ENCODE data around the gene GLRX5. TPM values are rescaled to one million over a fixed set of nuclear protein-coding genes. Genes with fewer than 3 reads are reported as not detected.
"Not testable (repeated sequence)": the region's sequence is repeated elsewhere in the genome, so short reads cannot be mapped to it uniquely, and the experiment has no call there.

Gene GLRX5
- polyA plus RNA-seq, 3 donors: 61.0 to 72.2 (median 71.6) TPM

DNA sequence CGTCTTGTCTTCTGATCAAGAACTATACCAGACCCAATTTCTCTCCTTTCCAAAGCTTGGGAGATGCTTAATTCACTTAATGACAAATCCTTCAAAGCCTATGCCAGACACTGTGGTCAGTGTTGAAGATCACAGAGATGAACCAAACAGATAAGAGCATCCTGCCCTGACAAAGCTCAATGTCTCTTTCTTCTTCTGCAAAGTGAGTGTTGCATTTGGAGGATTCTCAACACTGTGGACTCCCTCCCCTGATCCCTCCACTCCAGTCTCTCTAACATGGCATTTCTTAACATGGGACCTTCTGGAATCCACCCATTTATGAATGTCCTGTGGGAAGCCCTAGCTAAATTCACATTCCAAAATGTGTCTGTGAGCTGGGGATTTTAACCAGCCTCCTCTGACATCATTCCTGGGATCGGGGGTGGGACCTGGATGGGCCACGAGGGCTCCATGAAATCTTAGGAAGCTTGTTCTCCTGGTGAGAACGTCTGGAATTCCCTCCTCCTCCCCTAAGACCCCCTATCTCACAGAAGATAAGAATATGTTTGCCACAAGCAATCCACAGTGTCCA lies 38.7 kb upstream of the GLRX5 start:
- no peak for DNase-seq

- peak; percentile 56 for DNase-seq
These were observed 38.1 kb upstream of the GLRX5 start for GRCh38 chr14:95496690-95497259.

DNA sequence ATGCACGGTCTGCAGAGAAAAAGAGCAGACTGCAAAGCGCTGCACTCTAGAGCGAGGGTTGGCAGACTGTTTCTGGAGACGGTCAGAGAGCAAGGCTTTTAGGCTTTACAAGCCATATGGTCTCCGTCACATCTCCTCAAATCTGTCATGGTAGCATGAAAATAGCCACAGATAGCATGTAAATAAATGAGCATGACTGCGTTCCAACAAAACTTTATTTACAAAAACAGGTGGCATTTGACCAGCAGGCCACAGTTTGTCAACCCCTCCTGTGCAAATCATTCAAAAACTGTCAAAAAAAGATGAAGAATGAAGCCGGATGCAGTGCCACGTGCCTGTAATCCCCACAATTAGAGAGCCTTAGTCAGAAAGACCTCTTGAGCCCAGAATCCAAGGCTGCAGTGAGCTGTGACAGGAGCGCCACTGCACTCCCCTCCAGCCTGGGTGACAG lies 37.3 kb upstream of the GLRX5 start:
- DNase-seq: no peak

- no peak for DNase-seq
These were observed 36.1 kb upstream of the GLRX5 start for GRCh38 chr14:95498622-95499353.

GRCh38 chr14:95499354-95499750 lies 35.5 kb upstream of the GLRX5 start:
- no peak for DNase-seq

GRCh38 chr14:95500201-95500681 lies 34.6 kb upstream of the GLRX5 start:
- DNase-seq: no peak

- DNase-seq: no peak
These were observed 34.0 kb upstream of the GLRX5 start for GRCh38 chr14:95500772-95501401.

DNA sequence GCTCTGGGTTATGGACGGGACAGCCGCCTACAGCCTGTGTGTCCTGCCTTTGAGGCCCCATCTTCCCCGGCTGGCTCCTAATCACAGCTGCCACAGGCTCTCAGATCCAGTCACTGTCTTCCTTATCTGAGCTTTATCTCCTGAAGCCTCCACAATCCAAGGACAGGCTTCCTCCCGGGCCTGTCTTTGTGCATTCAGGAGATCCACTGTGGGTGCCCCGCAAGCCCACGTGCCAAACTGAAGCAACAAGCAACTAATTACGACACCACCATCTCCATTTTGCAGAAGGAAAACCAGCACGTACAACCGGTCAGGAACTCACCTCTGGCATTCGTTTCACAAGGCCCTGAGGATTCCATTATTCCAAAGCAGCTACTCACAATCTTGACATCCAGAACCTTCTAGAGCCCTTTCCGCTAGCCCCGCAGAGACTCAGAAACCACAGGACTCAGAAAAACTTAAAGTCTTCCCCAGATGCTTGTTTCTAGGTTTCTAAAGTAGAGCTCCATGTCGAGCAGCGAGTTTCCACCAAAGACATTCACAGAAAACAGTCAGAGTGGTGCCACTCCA lies 32.4 kb upstream of the GLRX5 start:
- no peak for DNase-seq

DNA sequence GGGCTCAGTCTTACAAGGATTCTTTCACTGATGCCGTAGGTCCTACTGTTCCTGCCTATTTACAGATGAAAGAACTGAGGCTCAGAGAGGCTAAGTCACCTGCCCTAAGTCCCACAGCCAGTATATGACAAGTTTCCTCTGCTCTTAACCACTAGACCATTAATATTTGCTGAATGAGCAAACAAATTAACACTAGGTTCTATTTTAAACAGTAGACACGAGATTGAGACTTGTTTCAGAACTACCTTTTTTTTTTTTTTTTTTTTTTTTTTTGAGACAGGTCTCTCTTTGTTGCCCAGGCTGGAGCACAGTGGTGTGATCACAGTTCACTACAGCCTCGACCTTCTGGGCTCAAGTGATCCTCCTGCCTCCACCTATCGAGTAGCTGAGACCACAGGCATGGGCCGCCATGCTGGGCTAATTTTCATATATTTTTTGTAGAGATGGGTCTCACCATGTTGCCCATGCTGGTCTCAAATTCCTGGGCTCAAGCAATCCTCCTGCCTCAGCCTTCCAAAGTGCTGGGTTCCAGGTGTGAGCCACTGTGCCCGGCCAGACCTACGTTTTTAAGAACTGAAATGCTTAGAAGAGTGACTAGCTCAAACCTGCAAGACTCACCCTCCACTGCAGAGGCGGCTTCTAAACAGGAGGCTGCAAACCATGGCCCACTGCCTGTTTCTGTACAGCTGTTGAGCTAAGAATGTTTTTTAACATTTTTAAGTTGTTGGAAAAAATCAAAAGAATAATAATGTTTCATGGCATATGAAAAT lies 31.3 kb upstream of the GLRX5 start:
- no peak for DNase-seq

DNA sequence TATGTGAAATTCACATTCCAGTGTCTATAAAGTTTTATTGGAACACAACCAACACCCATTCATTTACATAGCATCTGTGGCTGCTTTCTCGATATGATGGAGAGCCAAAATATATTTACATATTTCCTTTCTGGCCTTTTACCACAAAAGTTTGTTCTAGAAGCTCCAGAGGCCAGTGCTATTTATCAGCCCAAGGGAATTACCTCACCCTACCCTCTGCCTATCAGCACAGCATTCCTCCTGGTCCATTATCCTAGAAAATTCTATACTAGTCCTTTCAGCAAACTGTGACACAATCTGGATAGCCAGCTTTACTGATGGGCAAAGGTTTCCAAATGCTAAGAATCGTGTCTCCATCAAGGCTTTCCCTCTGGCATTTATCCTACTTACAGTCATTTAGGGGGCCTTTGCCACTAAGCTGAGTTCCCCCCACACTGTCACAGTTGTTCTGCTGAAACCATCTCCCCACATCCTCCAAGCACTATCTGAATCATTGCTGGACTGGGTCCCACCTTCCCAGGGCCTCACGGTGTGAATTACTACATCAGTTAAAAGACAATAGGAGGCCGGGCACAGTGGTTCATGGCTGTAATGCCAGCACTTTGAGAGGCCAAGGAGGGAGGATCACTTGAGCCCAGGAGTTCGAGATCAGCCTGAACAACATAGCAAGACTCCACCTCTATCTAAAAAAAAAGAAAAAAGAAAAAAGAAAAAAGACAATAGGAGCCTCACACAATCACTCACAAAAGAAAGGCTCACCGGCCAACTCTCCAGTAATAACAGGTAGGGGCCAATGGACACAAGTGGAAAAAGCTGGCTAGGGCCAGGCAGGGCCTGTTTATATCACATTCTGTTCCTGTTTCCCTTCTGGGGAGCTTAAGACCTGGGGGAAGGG lies 30.5 kb upstream of the GLRX5 start:
- DNase-seq: no peak

- no peak for DNase-seq
These were observed 29.7 kb upstream of the GLRX5 start for GRCh38 chr14:95505030-95505589.

- DNase-seq: no peak
These were observed 27.7 kb upstream of the GLRX5 start for GRCh38 chr14:95507174-95507573.

DNA sequence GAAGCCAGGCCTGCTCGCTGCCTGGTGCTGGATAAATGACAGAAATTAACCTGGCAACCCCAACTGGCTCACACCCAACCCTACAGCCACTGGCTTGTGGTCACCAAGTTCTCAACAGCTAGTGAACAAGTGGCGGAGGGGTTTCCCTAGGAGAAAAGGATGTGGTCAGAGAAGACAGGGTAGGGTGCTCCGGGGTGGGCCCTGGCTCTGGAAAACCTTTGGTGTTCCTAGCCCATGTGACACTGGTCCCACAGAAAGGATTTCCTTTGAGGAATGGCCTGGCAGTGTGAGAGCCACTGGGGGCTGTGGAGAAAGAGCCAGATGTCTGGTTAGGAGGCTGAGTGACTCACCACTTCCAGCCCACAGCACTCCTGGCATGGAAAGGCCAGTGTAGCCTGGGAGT lies 27.1 kb upstream of the GLRX5 start:
- no peak for DNase-seq

DNA sequence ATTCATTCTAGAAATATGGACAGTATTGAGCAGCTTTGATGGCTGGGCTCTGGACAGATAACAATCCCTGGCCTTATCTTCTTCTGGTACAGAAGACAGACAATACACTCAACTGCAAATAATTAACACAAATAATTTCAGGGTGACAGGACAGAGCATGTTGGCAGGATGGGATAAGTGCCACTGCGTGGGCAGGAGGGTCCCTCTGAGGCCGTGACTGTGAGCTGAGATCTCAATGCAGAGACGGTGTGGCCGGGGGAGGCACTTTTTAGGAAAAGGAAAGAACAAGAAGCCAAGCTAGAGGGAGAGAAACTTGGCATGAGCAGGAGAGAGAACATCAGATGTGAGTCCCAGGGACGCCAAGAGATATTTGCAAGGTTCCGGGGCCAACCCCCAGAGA lies 26.5 kb upstream of the GLRX5 start:
- DNase-seq: no peak

- DNase-seq: no peak
These were observed 25.4 kb upstream of the GLRX5 start for GRCh38 chr14:95509495-95509894.

DNA sequence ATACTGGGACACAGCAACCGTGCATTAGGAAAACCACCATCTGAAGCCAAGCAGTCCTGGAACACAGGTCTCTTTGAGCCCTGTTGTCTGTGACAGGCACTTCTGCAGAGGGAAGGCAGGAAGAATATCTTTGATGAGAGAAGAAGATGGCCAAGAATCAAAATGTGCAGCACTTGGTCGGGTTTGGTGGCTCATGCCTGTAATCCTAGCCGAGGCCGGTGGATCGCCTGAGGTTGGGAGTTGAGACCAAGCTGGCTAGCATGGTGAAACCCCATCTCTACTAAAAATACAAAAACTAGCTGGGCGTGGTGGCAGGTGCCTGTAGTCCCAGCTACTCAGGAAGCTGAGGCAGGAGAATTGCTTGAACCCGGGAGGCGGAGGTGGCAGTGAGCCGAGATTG lies 24.5 kb upstream of the GLRX5 start:
- DNase-seq: not testable (repeated sequence)

DNA sequence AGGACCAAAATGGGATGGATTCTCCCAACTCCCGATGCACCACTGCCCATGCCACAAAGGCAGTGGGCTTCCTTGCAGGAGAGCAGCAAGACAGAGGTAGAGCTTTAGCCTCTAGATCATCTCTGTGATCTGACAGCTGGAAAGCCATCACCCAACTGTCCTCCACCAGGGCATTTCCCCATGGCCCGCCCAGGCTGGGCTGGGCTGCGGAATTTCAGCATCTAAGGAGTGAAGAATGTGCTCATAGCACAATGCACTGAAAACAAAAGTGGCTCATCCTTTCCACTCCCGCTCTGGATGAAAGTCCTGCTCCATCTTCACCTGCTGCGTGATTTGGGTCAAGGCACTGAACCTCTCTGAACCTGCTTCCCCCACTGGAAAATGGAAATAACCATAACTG lies 24.0 kb upstream of the GLRX5 start:
- DNase-seq: no peak

DNA sequence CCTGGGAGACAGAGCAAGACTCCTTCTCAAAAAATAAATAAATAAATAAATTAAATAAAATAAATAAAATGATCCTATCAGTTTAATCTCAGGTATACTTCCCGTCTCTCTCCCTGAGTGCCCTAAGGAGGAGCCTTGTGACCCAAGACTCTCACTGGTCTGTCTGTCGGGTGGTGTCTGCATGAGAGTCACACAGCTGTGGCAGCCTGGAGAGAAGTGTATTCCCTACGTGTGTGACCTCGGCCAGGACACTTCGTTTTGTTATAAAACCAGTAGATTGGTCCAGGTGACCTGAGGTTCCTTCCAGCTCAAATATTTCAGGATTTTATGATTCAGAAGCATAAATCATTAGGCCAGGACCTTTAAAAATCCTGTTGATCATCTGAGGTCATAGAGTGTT lies 23.2 kb upstream of the GLRX5 start:
- no peak for DNase-seq

- no peak for DNase-seq
These were observed 21.6 kb upstream of the GLRX5 start for GRCh38 chr14:95513291-95513690.
